VCaP (cell line): ENCODE results near the gene MYO16.

Source experiments
- H3K27ac ChIP-seq: fragments of 450-650 bp; 2 replicates; pipeline ENCODE4 v1.5.1; 2017
- TF ChIP-seq, protein P1 (sequence below): fragments of 450-650 bp; conservative IDR thresholded peaks from 2 replicates; pipeline ENCODE4 v1.5.1; 2017; ENCODE audit warnings: mild to moderate bottlenecking, moderate library complexity

The MYO16 gene

DNA sequence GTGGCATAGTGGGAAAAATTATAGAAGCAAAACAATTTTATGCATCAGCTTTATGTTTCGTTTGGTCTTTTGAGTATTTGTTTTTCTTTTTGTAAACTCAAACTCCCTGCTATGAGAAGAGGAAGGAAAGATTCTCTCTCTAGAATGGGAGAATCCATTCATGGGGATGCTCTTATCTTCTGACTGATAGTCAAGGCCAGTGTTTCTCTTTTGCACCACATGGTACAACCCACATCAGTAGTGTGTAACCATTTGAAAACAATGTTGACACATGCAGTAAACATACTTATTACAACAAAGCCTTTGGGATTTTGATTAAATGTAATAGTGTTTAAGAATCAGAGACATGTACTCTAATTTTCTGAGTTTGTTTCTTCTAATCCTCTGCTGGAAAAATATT is 490.5 kb downstream of the MYO16 start:
- no peak overlapping the region for H3K27ac ChIP-seq
- TF ChIP-seq, protein P1, sequence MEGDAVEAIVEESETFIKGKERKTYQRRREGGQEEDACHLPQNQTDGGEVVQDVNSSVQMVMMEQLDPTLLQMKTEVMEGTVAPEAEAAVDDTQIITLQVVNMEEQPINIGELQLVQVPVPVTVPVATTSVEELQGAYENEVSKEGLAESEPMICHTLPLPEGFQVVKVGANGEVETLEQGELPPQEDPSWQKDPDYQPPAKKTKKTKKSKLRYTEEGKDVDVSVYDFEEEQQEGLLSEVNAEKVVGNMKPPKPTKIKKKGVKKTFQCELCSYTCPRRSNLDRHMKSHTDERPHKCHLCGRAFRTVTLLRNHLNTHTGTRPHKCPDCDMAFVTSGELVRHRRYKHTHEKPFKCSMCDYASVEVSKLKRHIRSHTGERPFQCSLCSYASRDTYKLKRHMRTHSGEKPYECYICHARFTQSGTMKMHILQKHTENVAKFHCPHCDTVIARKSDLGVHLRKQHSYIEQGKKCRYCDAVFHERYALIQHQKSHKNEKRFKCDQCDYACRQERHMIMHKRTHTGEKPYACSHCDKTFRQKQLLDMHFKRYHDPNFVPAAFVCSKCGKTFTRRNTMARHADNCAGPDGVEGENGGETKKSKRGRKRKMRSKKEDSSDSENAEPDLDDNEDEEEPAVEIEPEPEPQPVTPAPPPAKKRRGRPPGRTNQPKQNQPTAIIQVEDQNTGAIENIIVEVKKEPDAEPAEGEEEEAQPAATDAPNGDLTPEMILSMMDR: no peak

DNA sequence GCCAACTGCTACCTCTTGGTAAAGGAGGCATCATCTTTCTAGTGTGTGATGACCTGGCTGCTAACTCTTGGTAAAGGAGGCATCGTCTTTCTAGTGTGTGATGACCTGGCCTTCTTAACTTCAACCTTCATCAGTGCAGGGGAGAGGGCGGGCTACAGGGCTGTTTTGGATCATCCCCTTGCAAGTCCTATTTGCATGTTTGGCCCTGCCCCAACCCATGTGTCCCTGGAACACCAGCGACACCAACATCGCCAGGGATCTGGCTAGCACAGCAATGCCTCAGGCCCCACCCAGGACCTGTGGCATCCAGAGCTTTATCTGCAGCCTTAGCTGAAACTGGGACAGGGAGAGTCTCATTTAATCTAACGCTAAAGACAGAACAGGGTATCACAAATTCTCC is 492.4 kb downstream of the MYO16 start:
- no peak overlapping the region for H3K27ac ChIP-seq
- TF ChIP-seq, protein P1: no peak

DNA sequence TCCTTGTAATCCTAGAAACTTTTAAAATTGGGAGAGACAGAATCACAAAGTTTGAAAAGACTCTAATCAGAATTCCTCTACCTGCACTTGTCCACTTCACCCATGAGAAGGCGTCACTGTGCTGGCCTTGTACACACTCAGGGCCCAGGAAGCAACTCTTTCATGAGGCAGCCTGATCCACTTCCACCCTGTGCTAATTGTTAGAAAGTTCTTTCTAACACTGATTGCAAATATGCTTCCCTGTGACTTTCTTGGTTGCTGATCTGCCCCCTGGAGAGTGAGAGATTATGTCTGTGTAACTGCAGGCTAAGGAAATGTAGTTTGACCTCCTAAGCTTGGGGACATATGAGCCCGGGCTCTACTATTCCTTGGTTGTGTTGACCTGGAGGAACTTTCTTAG is 494.6 kb downstream of the MYO16 start:
- H3K27ac ChIP-seq: no peak overlapping the region
- TF ChIP-seq, protein P1: peak; percentile 56

DNA sequence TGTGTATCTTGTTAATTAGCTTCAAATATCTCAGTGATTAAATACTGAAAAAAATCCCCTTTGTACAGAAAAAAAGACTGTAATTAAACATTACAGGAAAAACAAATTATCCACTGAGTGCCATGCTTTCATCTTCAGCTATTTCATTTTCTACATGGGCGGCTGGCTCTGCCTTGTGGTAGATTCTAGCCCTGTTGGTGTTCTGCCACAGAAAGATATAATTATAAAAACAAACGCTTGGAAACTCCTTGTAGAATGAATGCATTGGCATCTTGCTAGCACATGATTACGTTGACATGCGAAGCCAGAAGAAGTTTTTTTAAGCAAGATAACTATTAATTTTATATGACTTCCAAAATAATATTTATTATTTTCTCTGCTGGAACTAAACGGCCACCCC is 496.8 kb downstream of the MYO16 start:
- no peak overlapping the region for H3K27ac ChIP-seq
- TF ChIP-seq, protein P1: no peak; the same call in 1 of the 2 replicates

DNA sequence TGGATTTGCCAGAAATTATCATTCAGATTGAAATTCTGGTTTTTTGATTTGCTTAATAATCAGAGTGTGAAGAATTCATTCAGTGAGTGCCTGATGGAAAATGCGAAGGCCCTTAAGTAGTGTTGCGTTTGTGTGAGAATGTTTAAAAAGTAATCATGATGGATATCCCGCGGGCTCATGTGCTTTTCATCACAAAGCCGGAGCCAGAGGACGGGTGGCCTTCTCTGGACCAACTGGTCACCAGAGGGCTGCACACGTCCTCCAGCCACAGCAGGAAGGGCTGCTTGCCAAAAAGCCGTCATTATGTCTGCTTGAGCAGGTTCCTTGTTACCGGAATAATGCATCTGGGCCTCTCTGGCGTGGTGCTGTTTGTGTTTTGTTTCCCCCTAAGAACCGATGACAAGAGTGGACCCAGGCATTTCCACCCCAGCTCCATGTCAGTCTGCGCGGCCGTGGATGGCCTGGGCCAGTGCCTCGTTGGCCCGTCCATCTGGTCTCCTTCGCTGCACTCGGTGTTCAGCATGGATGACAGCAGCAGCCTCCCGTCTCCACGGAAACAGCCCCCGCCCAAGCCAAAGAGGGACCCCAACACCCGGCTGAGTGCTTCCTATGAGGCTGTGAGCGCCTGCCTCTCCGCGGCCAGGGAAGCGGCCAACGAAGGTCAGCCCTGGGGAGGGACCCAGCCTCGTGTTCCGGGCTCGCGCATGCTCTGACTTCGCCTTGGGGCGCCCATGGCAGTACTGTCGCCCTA is 497.7 kb downstream of the MYO16 start:
- H3K27ac ChIP-seq: no peak overlapping the region
- TF ChIP-seq, protein P1: no peak; the same call in 1 of the 2 replicates

DNA sequence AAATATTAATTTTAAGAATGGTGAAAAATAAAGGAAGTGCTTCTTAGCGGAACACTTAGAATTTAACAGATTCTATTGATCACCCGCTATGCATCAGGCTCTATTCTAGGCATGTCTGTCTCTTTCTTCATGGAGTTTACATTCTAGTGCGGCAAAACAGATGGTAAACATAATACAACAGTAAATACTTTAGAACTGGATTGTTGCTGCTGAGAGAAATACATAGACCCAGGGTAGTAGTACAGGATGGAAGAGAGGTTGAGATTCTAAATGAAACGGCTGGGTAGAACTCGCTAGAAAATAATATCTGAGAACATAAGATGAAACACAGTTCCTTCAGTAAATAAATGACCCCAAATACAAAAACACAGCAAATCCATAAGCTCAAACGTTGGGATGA is 498.7 kb downstream of the MYO16 start:
- H3K27ac ChIP-seq: no peak overlapping the region
- TF ChIP-seq, protein P1: no peak

DNA sequence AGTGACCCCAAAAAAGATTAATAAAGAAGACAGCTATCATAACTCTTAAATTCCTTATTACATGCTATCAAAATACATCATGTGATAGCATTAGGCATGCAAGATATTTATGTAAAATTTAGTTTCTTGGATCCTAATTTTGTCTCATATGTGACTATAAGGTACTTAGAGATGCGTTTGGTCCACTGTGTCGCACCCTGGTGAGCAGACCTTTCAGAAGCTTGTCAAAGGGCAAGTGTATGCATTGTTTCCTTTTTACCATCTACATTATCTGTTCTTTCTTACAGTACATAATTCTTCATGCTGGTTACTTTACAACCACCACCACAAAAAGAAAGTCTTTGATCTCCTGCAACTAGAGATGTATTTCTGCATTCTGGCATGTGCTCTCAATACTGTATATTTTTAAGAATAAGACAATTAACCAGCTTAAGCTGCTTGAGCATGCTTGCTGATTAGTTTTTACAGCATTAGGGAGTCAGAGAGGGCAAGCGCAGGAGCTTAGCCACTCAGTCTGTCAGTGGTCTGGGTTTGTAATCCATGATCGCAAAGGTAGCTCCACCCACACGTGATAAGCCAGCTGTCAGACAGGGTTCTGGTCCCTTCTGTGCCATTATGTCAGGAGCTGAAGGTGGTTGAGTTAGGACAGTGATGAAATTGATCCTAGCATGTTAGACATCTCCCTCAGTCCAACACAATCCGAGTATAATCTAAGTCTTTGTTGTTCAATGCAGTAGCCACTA is 500.9 kb downstream of the MYO16 start:
- TF ChIP-seq, protein P1: no peak

More for the DNA sequence above, 500.9 kb downstream of the MYO16 start:
- no peak overlapping the region for H3K27ac ChIP-seq
